ENCODE results near the gene ATAD3A.
"Not testable (repeated sequence)": the region's sequence is repeated elsewhere in the genome, so short reads cannot be mapped to it uniquely, and the experiment has no call there.

Gene ATAD3A

DNA sequence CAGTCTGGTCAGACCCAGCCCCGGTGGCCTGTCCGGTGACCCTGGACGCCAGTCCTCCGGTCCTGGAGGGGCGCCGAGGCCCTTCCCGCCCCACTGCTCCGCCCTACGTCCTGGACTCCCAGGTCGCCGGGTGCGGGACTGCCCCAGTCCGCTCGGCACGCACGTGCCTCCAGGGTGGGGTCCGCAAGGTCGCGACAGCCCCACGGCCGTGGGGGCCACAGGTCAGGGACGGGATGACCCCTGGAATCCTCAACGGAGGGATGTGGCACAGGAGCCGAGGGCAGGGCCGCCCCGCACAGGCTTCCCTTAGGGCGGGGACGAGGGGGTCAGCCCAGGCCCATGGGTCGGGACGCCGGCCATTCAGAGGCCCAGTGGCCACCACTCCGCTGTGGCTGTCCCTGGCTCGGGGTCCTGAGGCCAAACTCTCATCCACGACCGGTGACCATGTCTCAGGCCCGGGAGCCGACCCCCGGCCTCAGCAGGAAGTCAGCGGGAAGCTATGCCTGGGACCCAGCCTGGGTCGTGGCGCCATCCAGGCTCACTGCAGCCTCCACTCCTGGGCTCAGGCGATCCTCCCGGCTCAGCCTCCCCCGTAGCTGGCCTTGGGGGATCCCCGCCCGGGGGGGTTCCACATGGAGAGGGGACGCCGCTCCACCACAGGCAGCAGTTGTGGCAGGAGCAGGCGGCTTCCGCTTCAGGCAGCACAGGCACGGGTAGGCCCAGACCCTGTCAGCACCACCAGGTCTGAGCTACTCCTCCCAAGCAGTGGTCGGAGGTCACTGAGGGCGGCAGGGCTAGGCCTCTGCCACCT lies 29.1 kb downstream of the ATAD3A start:
- no peak for DNase-seq

GRCh38 chr1:1541956-1542765 lies 30.2 kb downstream of the ATAD3A start:
- no peak for DNase-seq

DNA sequence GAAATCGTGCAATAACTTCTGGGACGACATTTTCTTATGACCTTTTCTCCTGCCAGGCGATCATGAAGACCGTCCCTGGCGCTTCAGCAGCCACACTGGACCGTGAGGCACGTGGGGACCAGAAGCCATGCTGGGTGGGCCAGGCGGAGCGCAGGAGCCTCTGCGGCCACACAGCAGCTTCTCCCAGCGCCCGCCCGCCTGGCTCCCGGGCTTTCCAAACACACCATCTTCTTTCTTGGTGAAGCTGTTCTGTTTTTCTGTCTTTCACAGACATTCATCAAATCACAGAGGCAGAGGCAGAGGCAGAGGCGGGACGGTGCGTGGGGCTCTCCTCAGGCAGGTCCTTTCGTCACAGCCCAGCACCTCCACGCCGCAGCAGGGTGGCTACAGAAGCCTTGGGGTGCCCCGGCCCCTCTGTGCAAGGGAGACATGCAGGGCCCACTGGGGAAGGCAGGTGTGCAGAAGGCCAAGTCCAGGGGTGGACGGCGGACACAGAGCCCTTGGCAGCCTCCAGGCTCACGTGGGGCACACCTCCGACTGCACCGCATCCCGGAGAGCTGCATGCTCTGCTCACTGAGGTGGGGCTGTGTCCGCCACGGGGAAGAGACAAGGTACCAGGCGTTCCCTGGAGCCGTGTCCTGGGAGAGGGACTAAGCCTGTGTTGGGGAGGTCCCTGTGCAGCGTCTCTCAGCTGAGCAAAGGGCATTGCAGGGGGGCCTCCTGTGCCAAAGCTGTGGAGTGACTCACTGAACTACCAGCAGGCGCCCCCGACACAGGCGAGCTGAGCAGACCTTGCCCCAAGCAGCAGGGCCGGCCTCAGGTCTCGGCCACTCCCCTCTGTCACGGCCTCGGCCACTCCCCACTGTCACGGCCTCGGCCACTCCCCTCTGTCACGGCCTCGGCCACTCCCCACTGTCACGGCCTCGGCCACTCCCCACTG lies 31.1 kb downstream of the ATAD3A start:
- DNase-seq, result no peak

DNA sequence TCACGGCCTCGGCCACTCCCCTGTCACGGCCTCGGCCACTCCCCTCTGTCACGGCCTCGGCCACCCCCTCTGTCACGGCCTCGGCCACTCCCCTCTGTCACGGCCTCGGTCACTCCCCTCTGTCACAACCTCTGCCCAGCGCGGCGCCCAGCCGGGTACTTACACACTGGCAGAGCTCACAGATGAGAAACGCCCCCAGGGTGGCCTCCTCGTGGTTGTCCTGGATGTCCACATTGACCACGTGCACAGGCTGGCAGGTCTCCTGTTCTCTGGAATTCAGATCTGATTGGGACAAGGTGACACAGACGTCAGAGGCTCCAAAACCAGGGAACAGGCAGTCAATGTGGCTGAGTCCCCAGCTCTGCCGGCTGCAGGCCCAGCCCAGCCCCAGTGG lies 31.7 kb downstream of the ATAD3A start:
- no peak for DNase-seq

DNA sequence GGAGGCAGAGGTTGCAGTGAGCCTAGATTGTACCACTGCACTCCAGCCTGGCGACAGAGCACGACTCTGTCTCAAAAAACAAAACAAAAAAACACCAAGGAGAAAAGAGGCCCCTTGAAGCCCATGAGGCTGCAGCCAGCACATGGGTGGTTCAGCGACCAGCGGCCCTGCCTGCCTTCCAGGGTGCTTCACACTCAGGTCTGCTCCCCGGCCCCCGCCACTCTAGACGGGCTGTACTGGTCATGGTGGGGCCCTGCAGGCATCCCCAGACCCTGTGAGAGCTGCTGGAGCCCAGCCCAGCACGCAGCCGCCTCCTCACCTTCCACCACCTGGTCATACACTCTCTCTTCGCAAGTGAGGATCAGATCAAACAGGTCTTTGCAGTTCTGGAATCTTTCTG lies 32.6 kb downstream of the ATAD3A start:
- no peak for DNase-seq

- DNase-seq, result no peak
Observed at GRCh38 chr1:1545946-1546737, 34.2 kb downstream of the ATAD3A start.

DNA sequence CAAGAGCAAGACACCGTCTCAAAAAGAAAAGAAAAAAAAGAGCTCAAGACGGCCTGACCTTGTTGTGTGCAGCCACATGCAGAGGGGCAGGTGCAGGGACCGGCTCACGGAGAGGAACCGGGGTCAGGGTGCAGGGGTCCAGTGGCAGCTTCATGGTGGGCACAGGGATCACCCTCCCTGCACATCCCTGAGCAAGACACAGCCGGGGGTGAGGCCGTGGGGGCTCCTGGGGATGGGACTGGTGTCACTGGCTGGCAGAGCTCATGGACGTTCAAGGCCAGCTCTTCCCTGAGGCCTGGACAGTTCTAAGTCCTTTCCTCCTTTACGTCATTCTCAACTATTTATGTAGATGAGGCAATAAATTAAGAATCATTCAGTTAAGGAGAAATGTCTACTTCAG lies 35.0 kb downstream of the ATAD3A start:
- DNase-seq, result no peak

GRCh38 chr1:1547476-1547875 lies 35.5 kb downstream of the ATAD3A start:
- DNase-seq, result no peak

- DNase-seq, result no peak
Observed at GRCh38 chr1:1548591-1548990, 36.6 kb downstream of the ATAD3A start.

DNA sequence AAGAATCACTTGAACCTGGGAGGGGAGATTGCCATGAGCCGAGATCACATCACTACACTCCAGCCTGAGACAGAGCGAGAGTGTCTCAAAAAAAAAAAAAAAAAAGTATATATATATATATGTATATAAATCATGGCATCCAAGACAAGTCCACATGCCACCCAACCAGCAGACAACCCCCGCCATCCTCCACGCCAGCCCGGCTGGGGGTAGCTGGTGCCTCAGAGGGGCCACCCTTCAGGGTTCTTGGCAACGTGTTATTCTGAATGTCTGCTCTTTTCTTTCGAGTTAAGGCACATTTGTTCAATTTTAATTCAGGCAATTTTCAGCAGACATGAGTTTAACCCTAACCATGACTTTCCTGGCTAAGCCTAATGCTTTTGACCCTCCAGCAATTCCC lies 38.1 kb downstream of the ATAD3A start:
- no peak for DNase-seq

DNA sequence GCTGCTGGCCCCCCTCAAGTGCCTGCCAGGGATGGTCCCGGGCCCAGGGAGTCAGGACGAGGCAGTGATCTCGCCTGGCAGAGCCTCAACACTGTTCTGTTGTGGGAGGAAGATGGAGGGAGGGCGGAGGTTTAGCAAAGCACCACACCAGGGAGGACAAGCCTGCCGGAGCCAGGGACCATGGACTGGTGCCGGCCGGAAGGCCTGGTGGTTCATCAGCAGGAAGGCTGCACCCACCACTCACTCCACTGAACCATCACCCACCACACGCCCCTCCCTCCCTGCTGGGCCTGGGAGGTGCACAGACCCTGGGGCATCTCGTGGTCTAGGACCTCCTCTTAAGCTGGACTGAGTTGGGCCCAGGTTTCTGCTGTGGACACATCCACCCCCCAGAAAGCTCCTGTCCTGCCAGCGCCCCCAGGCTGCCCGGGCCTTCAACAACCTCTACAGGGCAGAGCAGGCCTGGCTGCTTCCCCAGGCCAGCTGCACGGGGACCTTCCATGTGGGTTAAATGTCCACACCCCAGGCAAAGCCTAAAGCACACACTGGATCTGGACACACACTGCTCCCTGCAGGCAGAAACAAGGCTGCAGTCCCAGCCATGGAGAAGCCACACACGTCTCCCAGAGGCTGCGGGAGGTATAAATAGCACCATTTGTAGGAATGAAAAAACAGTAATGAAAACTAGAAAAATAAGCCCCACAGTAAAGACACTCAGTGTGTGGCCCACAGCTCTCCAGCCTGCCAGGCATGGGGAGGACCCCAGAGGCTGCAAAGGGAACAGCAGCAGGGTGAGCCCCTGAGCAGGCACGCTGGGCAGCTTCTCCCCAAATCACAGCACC lies 38.9 kb downstream of the ATAD3A start:
- DNase-seq, result no peak

DNA sequence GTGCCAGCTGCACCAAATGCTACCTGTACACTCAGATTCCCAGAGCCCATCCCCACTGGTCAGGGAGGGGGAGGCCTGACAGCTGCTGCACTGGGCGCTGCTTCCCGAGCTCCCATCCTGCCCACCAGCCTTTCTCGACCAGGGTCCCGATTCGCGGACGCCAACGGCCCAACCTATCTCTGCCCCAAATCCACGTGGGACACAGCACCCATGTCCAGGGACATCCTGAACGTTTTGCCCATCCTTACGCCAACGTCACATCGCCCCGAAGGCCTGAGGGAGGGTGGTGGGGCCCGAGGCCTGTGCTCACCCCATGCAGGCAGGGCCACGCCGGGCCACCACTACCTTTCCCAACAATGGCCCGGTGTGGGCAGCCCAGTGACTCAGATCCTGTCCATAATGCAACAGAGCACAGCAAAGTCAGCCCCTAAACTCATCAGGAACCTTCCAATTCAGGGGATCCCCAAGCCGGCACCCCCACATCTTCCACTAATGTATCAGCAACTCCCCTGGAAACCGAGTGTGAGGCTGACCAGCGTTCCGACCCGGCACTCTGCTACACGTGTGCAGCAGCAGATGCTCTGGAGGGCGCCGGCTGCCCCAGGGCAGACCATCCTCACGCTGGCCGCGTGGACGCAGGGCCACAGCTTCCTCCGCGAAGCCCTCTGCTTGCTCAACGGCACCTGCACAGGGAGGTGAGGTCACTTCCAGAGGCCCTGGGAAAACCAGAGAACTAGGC lies 39.7 kb downstream of the ATAD3A start:
- no peak for DNase-seq

- no peak for DNase-seq
Observed at GRCh38 chr1:1552263-1552639, 40.3 kb downstream of the ATAD3A start.

DNA sequence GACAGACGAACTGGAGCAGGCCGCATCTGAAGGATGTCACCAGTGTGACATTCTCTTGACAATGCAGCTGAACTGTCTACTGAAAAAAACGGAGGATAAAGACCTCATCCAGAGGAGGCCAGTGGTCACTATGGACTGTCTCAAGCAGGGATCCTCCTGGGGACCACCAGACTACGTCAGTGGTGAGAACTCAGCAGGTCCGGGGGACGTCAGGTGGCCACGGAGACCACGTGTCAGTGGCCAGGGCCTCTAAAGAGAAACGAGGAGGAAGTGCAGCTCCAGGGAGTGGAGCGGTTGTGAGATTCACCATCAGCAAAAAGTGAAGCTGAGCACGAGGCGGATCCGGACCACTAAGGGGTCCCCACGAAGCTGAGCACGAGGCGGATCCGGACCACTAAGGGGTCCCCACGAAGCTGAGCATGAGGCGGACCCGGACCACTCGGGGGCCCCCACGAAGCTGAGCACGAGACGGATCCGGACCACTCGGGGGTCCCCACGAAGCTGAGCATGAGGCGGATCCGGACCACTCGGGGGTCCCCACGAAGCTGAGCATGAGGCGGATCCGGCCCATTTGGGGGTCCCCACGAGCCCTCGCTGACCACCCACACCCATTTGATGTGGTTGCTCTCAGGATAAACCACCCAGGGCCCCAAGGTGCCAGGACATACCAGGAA lies 42.0 kb downstream of the ATAD3A start:
- no peak for DNase-seq

DNA sequence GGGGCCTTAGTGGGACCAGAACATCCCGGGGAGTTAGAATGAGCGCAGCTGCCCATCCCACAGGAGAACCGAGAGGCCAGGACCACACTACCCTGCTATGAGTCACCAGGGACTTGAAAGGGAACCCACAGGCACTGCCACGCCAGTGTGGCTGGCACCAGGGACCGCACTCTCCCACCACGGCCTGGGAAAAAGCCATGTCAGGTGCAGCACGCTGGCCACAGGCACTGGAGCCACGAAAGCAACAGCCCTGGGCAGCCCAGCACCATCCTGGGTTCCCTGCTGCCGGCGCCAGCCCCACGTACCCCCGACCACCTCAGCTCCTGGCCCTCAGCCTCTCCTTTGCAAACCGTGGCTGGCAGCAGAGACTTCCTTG lies 42.6 kb downstream of the ATAD3A start:
- no peak for DNase-seq

DNA sequence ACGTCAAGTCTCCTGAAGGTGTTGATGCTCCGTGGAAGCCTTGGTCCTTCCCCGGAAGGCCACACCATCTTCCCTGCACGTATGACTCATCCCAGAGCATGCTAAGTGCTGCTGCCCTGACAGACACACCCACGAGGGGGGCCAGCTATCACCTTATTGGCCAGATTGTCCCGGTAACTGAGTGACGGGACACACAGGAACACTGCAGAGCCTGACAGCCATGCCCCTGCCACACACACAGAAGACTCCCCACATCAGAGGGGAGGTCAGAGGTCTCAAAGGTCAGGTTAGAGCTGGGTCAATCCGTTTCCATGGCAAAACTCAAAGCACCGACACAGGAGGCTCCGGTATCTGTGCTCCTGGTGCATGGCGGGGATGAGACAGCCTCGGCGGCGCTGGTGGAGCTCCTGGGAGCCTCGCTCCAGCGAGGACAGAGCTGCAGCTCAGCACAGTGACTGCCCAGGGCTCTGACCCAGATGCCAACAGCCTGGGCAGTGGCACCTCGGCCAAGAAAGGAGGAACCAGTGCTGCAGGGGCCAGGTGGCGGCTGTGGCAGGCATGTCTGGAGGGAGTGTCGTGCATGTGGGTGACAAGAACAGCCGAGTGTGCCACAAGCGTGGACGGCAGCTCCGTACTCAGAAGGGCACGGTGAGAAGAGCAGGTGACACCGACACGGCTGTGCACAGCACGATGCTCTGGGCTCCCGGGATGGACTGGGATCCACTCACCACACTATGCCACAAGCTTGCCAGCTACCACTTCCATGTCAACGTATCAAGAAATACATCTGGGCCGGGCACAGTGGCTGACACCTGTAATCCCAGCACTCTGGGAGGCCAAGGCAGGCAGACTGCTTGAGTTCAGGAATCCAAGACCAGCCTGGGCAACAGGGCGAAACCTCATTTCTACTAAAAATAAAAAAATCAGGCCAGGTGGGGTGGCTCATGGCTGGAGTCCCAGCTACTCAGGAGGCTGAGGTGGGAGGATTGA lies 43.3 kb downstream of the ATAD3A start:
- no peak for DNase-seq

DNA sequence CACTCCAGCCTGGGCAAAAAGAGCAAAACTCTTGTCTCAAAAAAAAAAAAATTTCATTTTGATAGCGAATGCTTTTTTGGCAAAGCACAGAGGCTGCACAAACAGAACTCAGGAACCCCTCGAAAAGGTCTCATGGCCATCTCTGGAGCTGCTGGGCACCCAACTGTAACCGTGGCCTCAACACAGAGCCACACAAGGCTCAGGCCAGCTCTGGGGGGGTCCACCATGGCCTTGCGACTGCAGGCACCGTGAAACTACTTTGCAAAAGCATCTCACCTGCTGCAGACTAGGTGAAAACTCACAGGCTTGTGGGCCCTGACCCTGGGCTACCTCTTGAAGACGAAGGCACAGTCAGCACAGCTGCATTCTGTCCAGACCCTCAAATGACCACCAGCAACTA lies 44.5 kb downstream of the ATAD3A start:
- no peak for DNase-seq

DNA sequence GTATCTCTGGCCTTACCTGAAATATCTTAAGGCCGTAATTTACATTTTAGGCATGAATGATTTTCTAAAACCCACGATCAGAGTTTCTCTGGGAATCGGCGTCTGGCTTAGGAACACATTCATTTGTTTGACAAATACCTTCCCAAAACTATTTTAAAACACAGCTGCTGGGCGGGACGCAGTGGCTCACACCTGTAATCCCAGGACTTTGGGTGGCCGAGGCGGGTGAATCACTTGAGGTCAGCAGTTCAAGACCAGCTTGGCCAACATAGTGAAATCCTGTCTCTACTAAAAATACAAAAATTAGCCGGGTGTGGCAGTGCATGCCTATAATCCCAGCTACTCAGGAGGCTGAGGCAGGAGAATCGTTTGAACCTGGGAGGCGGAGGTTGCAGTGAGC lies 45.0 kb downstream of the ATAD3A start:
- not testable (repeated sequence) for DNase-seq

GRCh38 chr1:1557688-1558087 lies 45.7 kb downstream of the ATAD3A start:
- DNase-seq, result not testable (repeated sequence)
